GM10266 (cell line): Measurements from ENCODE around the gene PDSS2.
"Not testable (repeated sequence)": the region's sequence is repeated elsewhere in the genome, so short reads cannot be mapped to it uniquely, and the experiment has no call there.

Source experiments
- DNase-seq: peaks from one replicate; pipeline ENCODE4 v3.0.0; 2012; ENCODE audit errors: extremely low spot score
- TF ChIP-seq, protein P1 (sequence below): IDR thresholded peaks from 2 replicates; pipeline ENCODE4 v1.5.1; 2012; ENCODE audit warnings: mild to moderate bottlenecking, low read depth; ENCODE audit not compliant: control insufficient read depth, insufficient read depth; ENCODE audit errors: missing control alignments

PDSS2 gene

DNA sequence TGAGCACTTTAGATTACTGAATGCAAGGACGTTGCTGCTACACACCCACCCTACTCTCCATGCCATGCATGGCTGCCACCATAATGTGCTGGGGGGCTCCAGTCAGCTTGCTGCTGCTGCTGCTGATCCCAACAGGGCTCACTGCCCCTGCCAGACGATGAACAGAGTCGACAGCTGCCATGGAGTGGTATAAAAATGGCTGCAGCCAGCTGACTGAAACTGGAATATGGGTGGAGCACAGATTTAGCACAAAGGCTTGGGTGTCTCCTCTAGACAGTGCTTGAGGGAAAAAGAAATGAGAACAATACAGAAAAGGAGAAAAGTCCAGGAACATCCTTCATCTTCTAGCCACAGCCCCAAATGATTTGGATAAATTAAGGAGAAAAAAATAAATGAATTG is 150.7 kb downstream of the PDSS2 start:
- TF ChIP-seq, protein P1, sequence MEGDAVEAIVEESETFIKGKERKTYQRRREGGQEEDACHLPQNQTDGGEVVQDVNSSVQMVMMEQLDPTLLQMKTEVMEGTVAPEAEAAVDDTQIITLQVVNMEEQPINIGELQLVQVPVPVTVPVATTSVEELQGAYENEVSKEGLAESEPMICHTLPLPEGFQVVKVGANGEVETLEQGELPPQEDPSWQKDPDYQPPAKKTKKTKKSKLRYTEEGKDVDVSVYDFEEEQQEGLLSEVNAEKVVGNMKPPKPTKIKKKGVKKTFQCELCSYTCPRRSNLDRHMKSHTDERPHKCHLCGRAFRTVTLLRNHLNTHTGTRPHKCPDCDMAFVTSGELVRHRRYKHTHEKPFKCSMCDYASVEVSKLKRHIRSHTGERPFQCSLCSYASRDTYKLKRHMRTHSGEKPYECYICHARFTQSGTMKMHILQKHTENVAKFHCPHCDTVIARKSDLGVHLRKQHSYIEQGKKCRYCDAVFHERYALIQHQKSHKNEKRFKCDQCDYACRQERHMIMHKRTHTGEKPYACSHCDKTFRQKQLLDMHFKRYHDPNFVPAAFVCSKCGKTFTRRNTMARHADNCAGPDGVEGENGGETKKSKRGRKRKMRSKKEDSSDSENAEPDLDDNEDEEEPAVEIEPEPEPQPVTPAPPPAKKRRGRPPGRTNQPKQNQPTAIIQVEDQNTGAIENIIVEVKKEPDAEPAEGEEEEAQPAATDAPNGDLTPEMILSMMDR = no peak
- DNase-seq = no peak

DNA sequence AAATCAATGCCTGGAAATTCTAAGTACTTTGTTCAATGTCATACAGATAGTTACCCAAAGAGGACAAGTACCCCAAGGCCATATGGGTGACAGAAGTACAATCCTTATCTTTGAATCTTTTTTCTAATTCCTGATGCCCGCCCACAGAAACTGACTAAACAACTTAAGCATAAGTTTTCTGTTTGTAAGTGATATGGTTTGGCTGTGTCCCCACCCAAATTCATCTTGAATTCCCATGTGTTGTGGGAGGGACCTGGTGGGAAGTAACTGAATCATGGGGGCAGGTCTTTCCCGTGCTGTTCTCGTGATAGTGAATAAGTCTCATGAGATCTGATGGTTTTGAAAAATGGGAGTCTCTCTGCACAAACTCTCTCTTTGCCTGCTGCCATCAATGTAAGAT is 153.4 kb downstream of the PDSS2 start:
- DNase-seq = not testable (repeated sequence)

DNA sequence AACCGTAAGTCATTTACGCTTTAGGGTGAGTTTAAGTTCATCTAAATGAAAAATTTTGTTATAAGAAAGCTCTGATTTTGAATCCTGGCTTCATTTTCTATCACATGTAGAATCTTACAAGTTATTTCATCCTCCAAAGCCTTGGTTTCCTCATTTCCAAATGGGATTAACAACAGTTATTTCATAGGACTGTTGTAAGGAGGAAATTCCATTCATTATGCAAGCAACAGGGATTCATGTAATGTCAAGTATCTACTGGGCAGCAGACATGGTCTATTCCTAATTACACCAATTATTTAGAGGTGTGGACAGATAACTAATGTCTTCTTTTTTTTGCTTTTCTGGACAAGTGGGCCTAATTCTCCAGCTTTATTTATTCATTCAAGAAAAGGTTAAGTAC is 154.0 kb downstream of the PDSS2 start:
- TF ChIP-seq, protein P1 = no peak
- no peak for DNase-seq

DNA sequence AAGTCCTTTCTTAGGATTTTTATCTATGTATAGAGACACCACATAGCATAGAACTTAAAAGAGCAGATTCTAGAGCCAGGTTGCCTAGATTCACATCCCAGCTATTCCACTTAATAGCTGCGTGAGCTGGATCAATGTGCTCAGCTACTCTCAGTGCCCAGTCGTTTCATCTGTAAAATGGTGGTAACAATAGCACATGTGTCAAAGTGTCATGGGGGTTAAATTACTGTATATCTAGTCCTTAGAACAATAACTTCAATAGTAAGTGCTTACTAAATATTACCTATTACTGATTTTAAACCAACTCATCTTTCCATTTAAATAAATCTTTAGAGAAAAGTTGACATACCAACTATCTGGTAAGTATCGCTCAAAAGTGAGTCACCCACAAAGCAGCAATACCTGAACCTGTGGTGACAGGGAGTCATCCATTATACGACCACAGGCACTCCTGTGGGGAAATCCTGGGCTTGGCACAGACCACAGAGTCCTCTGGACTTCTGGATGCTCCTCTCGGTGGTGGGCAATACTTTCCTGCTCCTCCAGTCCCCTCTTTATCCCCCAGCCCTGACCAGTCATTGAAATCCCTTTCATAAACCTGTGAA is 154.8 kb downstream of the PDSS2 start:
- TF ChIP-seq, protein P1 = no peak
- no peak for DNase-seq

DNA sequence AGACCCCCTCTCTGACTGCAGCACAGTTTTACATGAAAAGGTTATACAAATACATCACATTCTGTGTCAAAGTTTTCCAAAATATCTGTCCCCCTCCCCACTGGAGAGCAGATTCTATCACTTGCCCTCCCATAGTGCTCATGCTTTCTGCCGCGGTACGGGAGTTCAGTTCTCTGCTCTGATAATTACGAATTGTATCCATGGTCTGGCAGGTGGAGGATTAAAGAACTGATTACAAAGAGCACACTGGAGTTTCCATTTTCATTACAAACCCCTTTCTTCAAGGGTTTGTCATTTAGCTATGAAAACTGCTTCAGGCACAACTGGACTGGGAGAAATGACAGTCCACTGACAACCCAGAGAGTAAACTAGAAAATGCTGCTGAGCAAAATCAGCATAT is 166.0 kb downstream of the PDSS2 start:
- DNase-seq = no peak
- TF ChIP-seq, protein P1 = no peak

DNA sequence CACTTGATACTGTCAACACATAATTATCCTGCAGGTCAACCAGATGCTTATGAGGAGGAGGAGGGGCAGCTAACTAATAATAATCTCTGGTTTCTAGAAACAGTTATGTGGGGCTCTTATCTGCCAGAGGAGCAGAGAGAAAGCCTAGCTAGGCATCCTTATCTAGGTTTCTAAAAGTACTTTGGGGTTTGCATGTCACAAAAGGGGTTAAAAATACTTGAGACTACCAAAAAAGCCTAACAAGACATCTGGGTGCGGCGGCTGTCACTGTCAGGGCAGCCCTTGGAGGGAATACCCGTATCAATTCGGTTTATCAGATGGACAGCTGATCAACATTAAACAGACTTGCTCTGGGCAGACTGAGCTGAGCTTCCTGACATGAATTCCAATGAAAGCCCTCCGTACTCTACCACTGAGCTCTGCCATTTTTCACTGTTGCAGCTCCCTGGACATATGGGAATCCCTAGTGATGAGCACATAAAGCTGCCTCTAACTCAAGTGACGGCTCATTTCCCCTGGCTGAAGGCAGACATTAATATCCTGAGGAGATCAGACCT is 166.6 kb downstream of the PDSS2 start:
- TF ChIP-seq, protein P1 = no peak
- no peak for DNase-seq

DNA sequence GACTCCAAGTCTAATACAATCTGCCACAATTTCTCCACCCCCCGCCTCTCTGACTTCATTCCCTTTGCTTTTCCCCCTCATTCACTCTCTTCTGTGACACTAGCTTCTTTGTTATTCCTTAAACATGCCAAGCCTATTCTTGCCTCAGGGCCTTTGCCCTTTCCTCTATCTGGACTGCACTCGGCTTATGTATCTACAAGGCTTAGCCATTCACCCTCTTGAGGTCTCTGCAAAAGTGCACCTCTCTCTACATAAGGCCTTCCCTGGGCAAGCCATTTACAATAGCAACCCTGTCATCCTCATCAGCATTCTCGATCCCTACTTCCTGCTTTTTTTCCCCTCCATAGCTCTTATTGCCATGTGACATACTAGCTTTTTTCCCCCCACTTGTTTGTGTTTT is 168.9 kb downstream of the PDSS2 start:
- TF ChIP-seq, protein P1 = no peak
- DNase-seq = no peak

DNA sequence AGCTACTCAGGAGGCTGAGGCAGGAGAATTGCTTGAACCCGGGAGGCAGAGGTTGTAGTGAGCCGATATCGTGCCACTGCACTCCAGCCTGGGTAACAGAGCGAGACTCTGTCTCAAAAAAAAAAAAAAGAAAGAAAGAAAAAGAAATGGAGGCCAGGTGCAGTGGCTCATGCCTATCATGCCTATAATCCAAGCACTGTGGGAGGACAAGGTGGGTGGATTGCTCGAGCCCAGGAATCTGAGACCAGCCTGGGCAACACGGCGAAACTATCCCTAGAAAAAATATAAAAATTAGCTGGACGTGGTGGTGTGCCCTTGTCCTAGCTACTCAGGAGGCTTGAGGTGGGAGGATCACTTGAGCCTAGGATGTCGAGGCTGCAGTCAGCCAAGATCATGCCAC is 170.1 kb downstream of the PDSS2 start:
- not testable (repeated sequence) for DNase-seq

DNA sequence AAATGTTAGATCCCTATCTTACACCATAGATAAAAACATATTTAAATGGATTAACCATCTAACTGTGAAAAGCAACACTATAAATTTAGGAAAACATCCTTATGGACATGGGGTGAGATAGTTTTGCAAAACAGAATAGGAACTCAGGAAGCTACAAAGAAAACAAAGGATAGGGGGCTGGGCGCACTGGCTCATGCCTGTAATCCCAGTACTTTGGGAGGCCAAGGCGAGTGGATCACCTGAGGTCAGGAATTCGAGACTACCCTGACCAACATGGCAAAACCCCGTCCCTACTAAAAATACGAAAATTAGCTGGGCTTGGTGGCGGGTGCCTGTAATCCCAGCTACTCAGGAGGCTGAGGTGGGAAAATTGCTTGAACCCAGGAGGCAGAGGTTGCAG is 173.7 kb downstream of the PDSS2 start:
- not testable (repeated sequence) for DNase-seq
